ENCODE measurements around the gene SEC22C. TPM values are rescaled to one million over a fixed set of nuclear protein-coding genes. Genes with fewer than 3 reads are reported as not detected.

Gene SEC22C
- total and polyA plus RNA-seq, 2 of the 13 experiments (the other 11 are each of a cell fraction or from before 2014, with no cell fraction given): 20.0 to 40.0 TPM

DNA sequence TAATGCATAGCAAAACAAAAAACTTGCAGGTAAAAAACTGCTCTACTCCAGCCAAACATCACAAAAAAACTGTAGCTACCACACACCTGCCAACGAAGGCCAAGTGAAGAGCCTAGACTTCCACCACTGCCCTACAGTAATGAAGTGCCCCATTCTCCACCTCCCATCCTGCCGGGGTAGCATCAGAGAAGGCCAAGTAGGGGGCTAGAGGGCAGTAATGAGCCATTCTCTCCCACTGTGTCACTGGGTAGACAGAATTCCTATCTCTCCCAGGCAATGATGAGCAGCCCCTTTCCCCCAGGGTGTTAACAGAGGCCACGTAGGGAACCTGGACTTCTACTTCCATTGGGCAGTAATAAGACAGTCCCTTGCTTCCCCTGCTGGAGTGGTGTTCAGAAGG, 9.5 kb downstream of the SEC22C start (continued):
- TF ChIP-seq ZSCAN31 (CRISPR knock-in tag; IDR thresholded peaks at IDR 0.05; ENCODE audit: low read depth) (no peak), SP140L (CRISPR knock-in tag; IDR thresholded peaks at IDR 0.05; ENCODE audit: borderline replicate concordance) (no peak), SMAD9 (CRISPR knock-in tag; IDR thresholded peaks at IDR 0.05) (no peak), ZNF451 (CRISPR knock-in tag; IDR thresholded peaks at IDR 0.05) (no peak), CTCF (CRISPR knock-in tag; IDR thresholded peaks at IDR 0.05) (peak; percentile 83), RAD21 (CRISPR knock-in tag; IDR thresholded peaks at IDR 0.05) (peak; percentile 49; the same call in 1 of the 2 replicates), NFYB (CRISPR knock-in tag; IDR thresholded peaks at IDR 0.05) (no peak), MAZ (IDR thresholded peaks at IDR 0.05; ENCODE audit: borderline replicate concordance, low read depth, low read length) (peak; percentile 68; the same call in 1 of the 2 replicates), MAZ (CRISPR knock-in tag; IDR thresholded peaks at IDR 0.05; ENCODE audit: low read depth) (no peak), SAP130 (CRISPR knock-in tag; IDR thresholded peaks at IDR 0.05; ENCODE audit: low read depth) (peak; percentile 37; the same call in 1 of the 2 replicates), KDM5B (CRISPR knock-in tag; IDR thresholded peaks at IDR 0.05; ENCODE audit: borderline replicate concordance) (no peak), MBD4 (IDR thresholded peaks at IDR 0.05; ENCODE audit: borderline replicate concordance, low read length) (no peak)
- TF ChIP-seq, protein P1, sequence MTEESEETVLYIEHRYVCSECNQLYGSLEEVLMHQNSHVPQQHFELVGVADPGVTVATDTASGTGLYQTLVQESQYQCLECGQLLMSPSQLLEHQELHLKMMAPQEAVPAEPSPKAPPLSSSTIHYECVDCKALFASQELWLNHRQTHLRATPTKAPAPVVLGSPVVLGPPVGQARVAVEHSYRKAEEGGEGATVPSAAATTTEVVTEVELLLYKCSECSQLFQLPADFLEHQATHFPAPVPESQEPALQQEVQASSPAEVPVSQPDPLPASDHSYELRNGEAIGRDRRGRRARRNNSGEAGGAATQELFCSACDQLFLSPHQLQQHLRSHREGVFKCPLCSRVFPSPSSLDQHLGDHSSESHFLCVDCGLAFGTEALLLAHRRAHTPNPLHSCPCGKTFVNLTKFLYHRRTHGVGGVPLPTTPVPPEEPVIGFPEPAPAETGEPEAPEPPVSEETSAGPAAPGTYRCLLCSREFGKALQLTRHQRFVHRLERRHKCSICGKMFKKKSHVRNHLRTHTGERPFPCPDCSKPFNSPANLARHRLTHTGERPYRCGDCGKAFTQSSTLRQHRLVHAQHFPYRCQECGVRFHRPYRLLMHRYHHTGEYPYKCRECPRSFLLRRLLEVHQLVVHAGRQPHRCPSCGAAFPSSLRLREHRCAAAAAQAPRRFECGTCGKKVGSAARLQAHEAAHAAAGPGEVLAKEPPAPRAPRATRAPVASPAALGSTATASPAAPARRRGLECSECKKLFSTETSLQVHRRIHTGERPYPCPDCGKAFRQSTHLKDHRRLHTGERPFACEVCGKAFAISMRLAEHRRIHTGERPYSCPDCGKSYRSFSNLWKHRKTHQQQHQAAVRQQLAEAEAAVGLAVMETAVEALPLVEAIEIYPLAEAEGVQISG (CRISPR knock-in tag; IDR thresholded peaks at IDR 0.05): 0 out of 2 replicates have a peak, but pooled peaks have one; percentile 17
- TF ChIP-seq, protein P2, sequence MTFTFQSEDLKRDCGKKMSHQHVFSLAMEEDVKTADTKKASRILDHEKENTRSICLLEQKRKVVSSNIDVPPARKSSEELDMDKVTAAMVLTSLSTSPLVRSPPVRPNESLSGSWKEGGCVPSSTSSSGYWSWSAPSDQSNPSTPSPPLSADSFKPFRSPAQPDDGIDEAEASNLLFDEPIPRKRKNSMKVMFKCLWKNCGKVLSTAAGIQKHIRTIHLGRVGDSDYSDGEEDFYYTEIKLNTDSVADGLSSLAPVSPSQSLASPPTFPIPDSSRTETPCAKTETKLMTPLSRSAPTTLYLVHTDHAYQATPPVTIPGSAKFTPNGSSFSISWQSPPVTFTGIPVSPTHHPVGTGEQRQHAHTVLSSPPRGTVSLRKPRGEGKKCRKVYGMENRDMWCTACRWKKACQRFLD (CRISPR knock-in tag; IDR thresholded peaks at IDR 0.05; ENCODE audit: borderline replicate concordance): no peak

Measured in HepG2 (cell line).